Spinal cord (tissue), 10 donors: ENCODE data around the gene HOXB6. TPM values are rescaled to one million over a fixed set of nuclear protein-coding genes. Genes with fewer than 3 reads are reported as not detected.
A peak's percentile ranks its signal among the peaks of the same experiment; 100 is the strongest.

Source experiments
- DNase-seq, 6 donors: peaks; one replicate each; pipeline versions ENCODE4 v3.0.0 to v3.0.0-alpha.2; 2013 to 2015; ENCODE audit warnings: low spot score in 6 of 6, low read depth in 4 of 6
- H3K27ac ChIP-seq: one replicate; pipeline ENCODE4 v1.5.1; 2013; ENCODE audit warnings: low read depth, low read length, control low read depth
- H3K27me3 ChIP-seq: one replicate; pipeline ENCODE4 v1.6.1; 2013; ENCODE audit warnings: low read length; ENCODE audit not compliant: control insufficient read depth, insufficient read depth
- H3K36me3 ChIP-seq: one replicate; pipeline ENCODE4 v1.6.1; 2013; ENCODE audit warnings: low read length; ENCODE audit not compliant: control insufficient read depth, insufficient read depth
- H3K4me1 ChIP-seq: one replicate; pipeline ENCODE4 v1.6.1; 2013; ENCODE audit warnings: low read length; ENCODE audit not compliant: control insufficient read depth, insufficient read depth
- H3K4me3 ChIP-seq: one replicate; pipeline ENCODE4 v1.5.1; 2013; ENCODE audit warnings: low read depth, low read length, control low read depth
- H3K9me3 ChIP-seq: one replicate; pipeline ENCODE4 v1.6.1; 2013; ENCODE audit warnings: low read length; ENCODE audit not compliant: control insufficient read depth, insufficient read depth
- WGBS: methylation state at CpG from one replicate; pipeline ENCODE4 v1.1.5; 2013; ENCODE audit warnings: missing lambda C conversion rate; ENCODE audit not compliant: insufficient coverage; 5-methylcytosine and 5-hydroxymethylcytosine counted together
- polyA plus RNA-seq, 2 donors: library from polyadenylated mRNA; unstranded; fragments of 120-200 nt; gene quantifications; one replicate each; pipeline ENCODE4 v1.2.1, GENCODE V29; 2013; ENCODE audit not compliant: insufficient read length in 2 of 2
- total RNA-seq, 2 donors: library from RNA; depleted of rRNA in 1 of 2; stranded (reverse); fragments of 120-200 nt in 1 of 2; fragments of >200 nt in 1 of 2; gene quantifications; one replicate each; pipeline versions ENCODE4 v1.2.3 to v1.2.4, GENCODE V29; 2013 to 2014
- donor health status: healthy.

Gene HOXB6
- total and polyA plus RNA-seq, 4 donors = 20.2 to 142 (median 86.5) TPM

DNA sequence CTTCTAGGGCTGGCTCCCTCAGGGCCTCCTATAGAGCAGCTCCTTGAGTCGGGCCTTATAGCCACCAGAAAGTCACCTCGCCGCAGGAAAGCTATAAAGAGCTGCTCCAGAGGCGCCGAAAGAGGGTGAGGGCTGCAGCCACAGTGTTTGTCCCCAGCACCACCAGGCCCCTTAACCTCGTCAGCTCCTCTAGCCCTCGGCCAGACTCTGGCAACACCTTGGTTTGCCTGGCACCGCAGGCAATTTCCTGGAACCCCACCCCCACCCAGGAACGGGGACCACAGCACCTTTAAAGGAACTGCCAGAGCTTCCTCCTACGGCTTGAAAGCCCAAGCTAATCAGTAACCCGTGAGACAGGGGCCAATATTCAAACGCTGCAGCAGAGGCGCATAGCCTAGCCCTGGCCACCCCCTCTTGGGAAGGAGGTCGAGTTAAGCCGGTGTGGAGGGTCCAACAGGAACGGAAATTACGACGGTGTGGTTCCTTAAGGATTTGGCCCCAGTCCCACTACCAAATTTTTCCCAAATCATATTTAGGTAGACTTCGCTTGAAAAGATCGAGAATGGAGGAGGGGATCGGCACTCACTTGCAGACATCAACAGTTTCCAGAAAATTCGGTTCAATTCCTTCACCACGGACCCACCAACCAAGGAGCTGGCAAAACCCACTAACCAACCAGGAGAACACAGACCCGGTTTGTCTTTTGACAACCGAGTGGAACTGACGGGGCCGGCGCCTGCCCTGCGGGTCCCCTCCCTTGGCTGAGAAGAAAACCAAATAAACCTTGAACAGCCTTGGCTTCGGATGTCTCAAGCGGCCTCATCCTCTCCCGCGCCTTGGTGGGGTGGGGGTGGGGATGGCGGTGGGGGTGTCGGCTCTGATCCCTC lies 3.0 kb downstream of the HOXB6 start:
- Histone ChIP-seq H3K4me3 (peak overlapping the region; percentile 94), H3K27ac (peak overlapping the region; percentile 99)
- 9% methylated on average over 16 of the region's 35 CpGs for WGBS

GRCh38 chr17:48601207-48601538 lies 3.6 kb downstream of the HOXB6 start:
- peak overlapping the region; percentile 99 for H3K27ac ChIP-seq
- peak overlapping the region; percentile 94 for H3K4me3 ChIP-seq
- peaks cover 65% of the 10 kb centered on the region for H3K4me1 ChIP-seq
- WGBS = 18% methylated on average over 3 of the region's 4 CpGs
- peak in 1 of 6 donors; percentile 78 for DNase-seq
- H3K27me3 ChIP-seq = no peaks in the 10 kb centered on the region
- no peaks in the 10 kb centered on the region for H3K9me3 ChIP-seq
- peaks cover 25% of the 10 kb centered on the region for H3K36me3 ChIP-seq

More for the DNA sequence above, 3.0 kb downstream of the HOXB6 start:
- no peaks in the 10 kb centered on the region for H3K27me3 ChIP-seq
- H3K4me1 ChIP-seq = peaks cover 64% of the 10 kb centered on the region
- H3K36me3 ChIP-seq = peaks cover 19% of the 10 kb centered on the region
- no peaks in the 10 kb centered on the region for H3K9me3 ChIP-seq
- DNase-seq = peak in 1 of 6 donors; percentile 76

- peaks cover 65% of the 10 kb centered on the region for H3K4me1 ChIP-seq
- peaks cover 29% of the 10 kb centered on the region for H3K36me3 ChIP-seq
- H3K27me3 ChIP-seq = no peaks in the 10 kb centered on the region
- WGBS = 19% methylated on average over 15 of the region's 17 CpGs
- peak overlapping the region; percentile 99 for H3K27ac ChIP-seq
- peak in 1 of 6 donors; percentile 81 for DNase-seq
- H3K9me3 ChIP-seq = no peaks in the 10 kb centered on the region
- H3K4me3 ChIP-seq = peak overlapping the region; percentile 94
Measured at GRCh38 chr17:48600244-48601098, 4.3 kb downstream of the HOXB6 start.

- peaks cover 73% of the 10 kb centered on the region for H3K4me1 ChIP-seq
- H3K27ac ChIP-seq = peak overlapping the region; percentile 99
- no peaks in the 10 kb centered on the region for H3K27me3 ChIP-seq
- H3K4me3 ChIP-seq = peak overlapping the region; percentile 94
- DNase-seq = peak in 1 of 6 donors; percentile 84
- WGBS = no CpG with 5 or more reads among the region's 5 CpGs
- no peaks in the 10 kb centered on the region for H3K9me3 ChIP-seq
- peaks cover 40% of the 10 kb centered on the region for H3K36me3 ChIP-seq
Measured at GRCh38 chr17:48599354-48599753, 5.4 kb downstream of the HOXB6 start.

DNA sequence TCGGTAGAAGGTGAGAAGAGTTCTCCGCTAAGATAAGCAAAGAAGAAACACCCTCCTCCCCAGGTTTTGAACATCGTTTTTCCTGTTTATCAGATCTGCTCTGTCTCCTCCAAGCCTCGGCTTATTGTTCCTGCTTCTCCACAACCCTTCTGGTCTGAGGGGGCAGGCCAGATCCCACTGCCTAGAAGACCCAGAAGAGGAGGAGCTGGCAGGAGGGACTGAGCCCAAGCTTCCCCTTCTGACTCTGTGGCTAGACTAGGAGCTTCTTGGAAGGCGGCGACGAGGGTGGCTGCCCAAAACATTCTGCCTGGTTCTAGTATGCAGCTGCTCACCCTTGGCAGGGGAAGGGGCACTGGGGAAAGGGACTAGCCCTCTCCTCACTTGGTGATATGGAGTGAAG lies 6.0 kb downstream of the HOXB6 start:
- Histone ChIP-seq H3K4me1 (peaks cover 77% of the 10 kb centered on the region), H3K27ac (peak overlapping the region; percentile 99), H3K27me3 (no peaks in the 10 kb centered on the region), H3K9me3 (no peaks in the 10 kb centered on the region), H3K4me3 (peak overlapping the region; percentile 94), H3K36me3 (peaks cover 43% of the 10 kb centered on the region)
- no peak for DNase-seq
- WGBS = 14% methylated on average over 3 of the region's 7 CpGs

DNA sequence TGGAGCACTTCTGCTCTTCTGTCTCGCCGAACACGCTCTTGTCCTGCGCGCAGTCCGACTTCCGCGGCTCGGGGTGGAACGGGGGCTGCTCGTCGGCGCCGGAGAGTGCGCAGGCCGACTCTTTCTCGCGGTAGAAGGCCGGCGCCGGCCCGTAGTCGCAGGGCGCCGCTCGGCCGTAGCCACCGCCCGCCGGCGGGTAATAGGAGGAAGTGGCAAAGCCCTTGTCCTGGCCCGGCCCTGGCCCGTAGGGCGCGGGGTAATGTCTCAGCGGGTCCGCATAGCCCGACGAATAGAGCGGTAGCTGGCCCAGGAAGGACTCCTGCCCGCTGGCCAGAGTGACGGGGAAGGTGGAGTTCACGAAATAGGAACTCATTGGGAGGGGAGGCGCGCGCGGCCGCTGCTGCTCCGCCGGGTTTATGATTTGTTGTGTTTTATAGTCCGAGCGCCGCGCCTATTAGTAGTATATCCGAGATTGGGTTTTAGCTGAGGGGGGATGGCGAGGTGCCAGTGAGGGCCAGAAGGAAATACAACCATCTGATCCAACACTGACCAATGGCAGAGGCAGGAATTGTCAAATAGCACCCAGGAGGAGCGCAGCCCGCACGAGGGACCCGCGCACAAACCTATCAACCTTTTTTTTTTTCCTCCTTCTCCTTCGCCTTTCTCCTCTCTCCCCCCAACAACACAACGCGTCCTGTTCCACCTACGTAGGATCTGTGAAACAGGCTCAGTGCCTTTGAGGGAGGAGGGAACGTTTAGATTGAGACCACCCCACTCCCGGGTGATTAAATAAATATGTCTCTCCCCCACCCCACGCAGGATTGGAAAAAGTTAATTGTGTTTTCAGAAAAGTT lies 6.8 kb downstream of the HOXB6 start:
- WGBS = under 1% methylated on average over 53 of the region's 68 CpGs
- Histone ChIP-seq H3K9me3 (no peaks in the 10 kb centered on the region), H3K4me1 (peaks cover 77% of the 10 kb centered on the region), H3K27me3 (no peaks in the 10 kb centered on the region), H3K4me3 (peak overlapping the region; percentile 94), H3K36me3 (peaks cover 47% of the 10 kb centered on the region), H3K27ac (peak overlapping the region; percentile 99)
- DNase-seq = peak in 4 of 6 donors; percentile 79 to 97 (median 86)

- peak overlapping the region; percentile 94 for H3K4me3 ChIP-seq
- no peak for DNase-seq
- H3K9me3 ChIP-seq = no peaks in the 10 kb centered on the region
- peaks cover 76% of the 10 kb centered on the region for H3K4me1 ChIP-seq
- under 1% methylated on average over 16 of the region's 16 CpGs for WGBS
- no peaks in the 10 kb centered on the region for H3K27me3 ChIP-seq
- H3K27ac ChIP-seq = peak overlapping the region; percentile 99
- H3K36me3 ChIP-seq = peaks cover 47% of the 10 kb centered on the region
Measured at GRCh38 chr17:48597528-48597777, 7.3 kb downstream of the HOXB6 start.

- WGBS = 3% methylated on average over 17 of the region's 26 CpGs
- peak overlapping the region; percentile 99 for H3K27ac ChIP-seq
- peaks cover 50% of the 10 kb centered on the region for H3K36me3 ChIP-seq
- H3K27me3 ChIP-seq = no peaks in the 10 kb centered on the region
- H3K9me3 ChIP-seq = no peaks in the 10 kb centered on the region
- H3K4me1 ChIP-seq = peaks cover 77% of the 10 kb centered on the region
- DNase-seq = peak in 1 of 6 donors; percentile 90
- peak overlapping the region; percentile 94 for H3K4me3 ChIP-seq
Measured at GRCh38 chr17:48596735-48597527, 7.9 kb downstream of the HOXB6 start.
